Neuronal stem cell (in vitro differentiated cells): ENCODE measurements around the gene AADAC.

Source experiments
- DNase-seq: peaks from one replicate; pipeline ENCODE4 v3.0.0-alpha.2; 2013; ENCODE audit warnings: low spot score
- H2AFZ ChIP-seq: one replicate; pipeline ENCODE4 v1.6.1; 2013; ENCODE audit warnings: mild to moderate bottlenecking, low read length, inconsistent platforms
- H2AK5ac ChIP-seq: 2 replicates; pipeline ENCODE4 v1.6.1; 2013; ENCODE audit warnings: low read depth, mild to moderate bottlenecking, inconsistent platforms, low read length, moderate library complexity, mixed read lengths
- H2BK120ac ChIP-seq: 2 replicates; pipeline ENCODE4 v1.6.1; 2013; ENCODE audit warnings: low read depth, mild to moderate bottlenecking, inconsistent platforms, low read length, moderate library complexity, mixed read lengths
- H2BK12ac ChIP-seq: one replicate; pipeline ENCODE4 v1.6.1; 2013; ENCODE audit warnings: low read length, inconsistent platforms
- H2BK15ac ChIP-seq: 2 replicates; pipeline ENCODE4 v1.6.1; 2013; ENCODE audit warnings: mild to moderate bottlenecking, low read length, inconsistent platforms, mixed read lengths
- H2BK5ac ChIP-seq: one replicate; pipeline ENCODE4 v1.6.1; 2013; ENCODE audit warnings: inconsistent platforms, mild to moderate bottlenecking, low read length, moderate library complexity
- H3K14ac ChIP-seq: one replicate; pipeline ENCODE4 v1.6.1; 2013; ENCODE audit warnings: low read length, inconsistent platforms
- H3K18ac ChIP-seq: 2 replicates; pipeline ENCODE4 v1.6.1; 2013; ENCODE audit warnings: low read length, inconsistent platforms
- H3K23ac ChIP-seq: 2 replicates; pipeline ENCODE4 v1.6.1; 2013; ENCODE audit warnings: low read depth, mild to moderate bottlenecking, mixed read lengths, low read length, inconsistent platforms; ENCODE audit not compliant: poor library complexity
- H3K27ac ChIP-seq: replicated peaks from 3 replicates; pipeline ENCODE4 v1.5.1; 2013; ENCODE audit warnings: low read length, inconsistent platforms
- H3K27me3 ChIP-seq, 3 experiments: 2 replicates each; pipeline ENCODE4 v1.6.1; 2013; ENCODE audit warnings: low read length in 3 of 3, mild to moderate bottlenecking in 2 of 3, inconsistent platforms in 1 of 3, low read depth in 1 of 3, mixed read lengths in 1 of 3, moderate library complexity in 1 of 3; ENCODE audit not compliant: control insufficient read depth in 3 of 3, insufficient read depth in 3 of 3
- H3K36me3 ChIP-seq, 2 donors: replicated peaks in 1 of 2; 2 replicates each; pipeline ENCODE4 v1.6.1; 2013; ENCODE audit warnings: low read length in 2 of 2; ENCODE audit not compliant: control insufficient read depth in 2 of 2, insufficient read depth in 2 of 2
- H3K4ac ChIP-seq: 2 replicates; pipeline ENCODE4 v1.6.1; 2013; ENCODE audit warnings: inconsistent platforms, mild to moderate bottlenecking, low read length, moderate library complexity
- H3K4me1 ChIP-seq, 2 donors: 1 replicate in 1 of 2; 2 replicates in 1 of 2; pipeline ENCODE4 v1.6.1; 2013; ENCODE audit warnings: low read length in 2 of 2, low read depth in 1 of 2; ENCODE audit not compliant: control insufficient read depth in 2 of 2, insufficient read depth in 1 of 2
- H3K4me2 ChIP-seq: one replicate; pipeline ENCODE4 v1.6.1; 2013; ENCODE audit warnings: mild to moderate bottlenecking, low read length, inconsistent platforms; ENCODE audit not compliant: insufficient read depth, poor library complexity, severe bottlenecking
- H3K4me3 ChIP-seq, 2 donors: 2 replicates each; pipeline ENCODE4 v1.5.1; 2013; ENCODE audit warnings: low read length in 2 of 2, mild to moderate bottlenecking in 2 of 2, inconsistent platforms in 1 of 2, moderate library complexity in 1 of 2
- H3K79me1 ChIP-seq: one replicate; pipeline ENCODE4 v1.6.1; 2013; ENCODE audit warnings: low read depth, mild to moderate bottlenecking, inconsistent platforms, low read length, moderate library complexity
- H3K9ac ChIP-seq: one replicate; pipeline ENCODE4 v1.6.1; 2013; ENCODE audit warnings: mild to moderate bottlenecking, low read depth, low read length, inconsistent platforms; ENCODE audit not compliant: poor library complexity
- H3K9me3 ChIP-seq, 2 donors: replicated peaks in 1 of 2; 2 replicates each; pipeline versions ENCODE3 to v1.6.1; 2013; ENCODE audit warnings: low read length in 2 of 2, mild to moderate bottlenecking in 2 of 2, inconsistent platforms in 1 of 2, low read depth in 1 of 2, mixed read lengths in 1 of 2, moderate library complexity in 1 of 2; ENCODE audit not compliant: control insufficient read depth in 2 of 2, insufficient read depth in 1 of 2
- H4K8ac ChIP-seq: one replicate; pipeline ENCODE4 v1.6.1; 2013; ENCODE audit warnings: low read depth, mild to moderate bottlenecking, inconsistent platforms, low read length, moderate library complexity
- H4K91ac ChIP-seq: one replicate; pipeline ENCODE4 v1.6.1; 2013; ENCODE audit warnings: low read length, low read depth, mild to moderate bottlenecking, inconsistent platforms; ENCODE audit not compliant: poor library complexity
- WGBS, 2 donors: extraction: QIAGEN DNeasy Blood & Tissue Kit; methylation state at CpG; one replicate each; pipeline ENCODE4 v1.1.7; 2013; ENCODE audit warnings: missing lambda C conversion rate in 2 of 2, mixed read lengths in 1 of 2; ENCODE audit not compliant: insufficient read length in 2 of 2, insufficient replicate concordance in 1 of 2; ENCODE audit errors: extremely low coverage in 2 of 2; 5-methylcytosine and 5-hydroxymethylcytosine counted together

Gene AADAC

GRCh38 chr3:151777880-151778279 lies 36.0 kb upstream of the AADAC start:
- Histone ChIP-seq H2AFZ (no peak overlapping the region), H3K4ac (no peak overlapping the region), H3K18ac (no peak overlapping the region), H3K79me1 (no peaks in the 10 kb centered on the region), H3K23ac (no peak overlapping the region), H3K4me3 (no peak overlapping the region), H3K9me3 (no peaks in the 10 kb centered on the region), H2BK12ac (no peak overlapping the region), H3K9ac (no peak overlapping the region), H2BK15ac (no peak overlapping the region), H4K91ac (no peak overlapping the region), H3K4me1 (no peaks in the 10 kb centered on the region), H3K27ac (no peak overlapping the region), H3K36me3 (no peaks in the 10 kb centered on the region), H3K14ac (no peak overlapping the region), H3K27me3 (no peaks in the 10 kb centered on the region), H2BK120ac (no peak overlapping the region), H2AK5ac (no peak overlapping the region), H4K8ac (no peak overlapping the region), H2BK5ac (no peak overlapping the region), H3K4me2 (no peak overlapping the region)
- WGBS, 2 donors, result no CpG with 5 or more reads among the region's 2 CpGs
- DNase-seq, result no peak

- Histone ChIP-seq H4K91ac (no peak overlapping the region), H3K27ac (no peak overlapping the region), H3K4me3 (no peak overlapping the region), H3K4me2 (no peak overlapping the region), H3K79me1 (no peaks in the 10 kb centered on the region), H3K14ac (no peak overlapping the region), H2BK12ac (no peak overlapping the region), H2BK120ac (no peak overlapping the region), H3K4me1 (no peaks in the 10 kb centered on the region), H3K18ac (no peak overlapping the region), H3K27me3 (no peaks in the 10 kb centered on the region), H3K9ac (no peak overlapping the region), H4K8ac (no peak overlapping the region), H2AK5ac (no peak overlapping the region), H3K9me3 (peaks cover 0 to 1% of the 10 kb centered on the region in 2 donors), H2AFZ (no peak overlapping the region), H3K23ac (no peak overlapping the region), H2BK5ac (no peak overlapping the region), H3K36me3 (no peaks in the 10 kb centered on the region), H3K4ac (no peak overlapping the region), H2BK15ac (no peak overlapping the region)
- DNase-seq, result no peak
Measured at GRCh38 chr3:151787626-151788025, 26.3 kb upstream of the AADAC start.

- no CpG with 5 or more reads among the region's 2 CpGs for WGBS, 2 donors
- no peak overlapping the region for H4K91ac ChIP-seq
- no peak overlapping the region for H4K8ac ChIP-seq
- H3K9ac ChIP-seq, result no peak overlapping the region
- H3K4me1 ChIP-seq, result no peaks in the 10 kb centered on the region
- H2BK5ac ChIP-seq, result no peak overlapping the region
- H3K18ac ChIP-seq, result no peak overlapping the region
- H3K27ac ChIP-seq, result no peak overlapping the region
- no peak overlapping the region for H3K23ac ChIP-seq
- H2AFZ ChIP-seq, result no peak overlapping the region
- H3K14ac ChIP-seq, result no peak overlapping the region
- no peak overlapping the region for H2BK15ac ChIP-seq
- H3K4me3 ChIP-seq, result no peak overlapping the region
- peaks cover 0 to 1% of the 10 kb centered on the region in 2 donors for H3K9me3 ChIP-seq
- H2AK5ac ChIP-seq, result no peak overlapping the region
- no peaks in the 10 kb centered on the region for H3K36me3 ChIP-seq
- no peaks in the 10 kb centered on the region for H3K27me3 ChIP-seq
- no peak overlapping the region for H3K4me2 ChIP-seq
- no peak overlapping the region for H2BK120ac ChIP-seq
- H3K4ac ChIP-seq, result no peak overlapping the region
- H3K79me1 ChIP-seq, result no peaks in the 10 kb centered on the region
- no peak for DNase-seq
- no peak overlapping the region for H2BK12ac ChIP-seq
Measured at GRCh38 chr3:151788401-151788800, 25.5 kb upstream of the AADAC start.

- Histone ChIP-seq H3K4me1 (no peaks in the 10 kb centered on the region), H3K9me3 (peaks cover 0 to 1% of the 10 kb centered on the region in 2 donors), H2AK5ac (no peak overlapping the region), H2BK12ac (no peak overlapping the region), H3K4ac (no peak overlapping the region), H2BK120ac (no peak overlapping the region), H3K18ac (no peak overlapping the region), H3K14ac (no peak overlapping the region), H3K23ac (no peak overlapping the region), H2AFZ (no peak overlapping the region), H2BK5ac (no peak overlapping the region), H3K9ac (no peak overlapping the region), H3K27ac (no peak overlapping the region), H3K4me2 (no peak overlapping the region), H3K4me3 (no peak overlapping the region), H4K8ac (no peak overlapping the region), H3K36me3 (no peaks in the 10 kb centered on the region), H4K91ac (no peak overlapping the region), H2BK15ac (no peak overlapping the region), H3K27me3 (no peaks in the 10 kb centered on the region), H3K79me1 (no peaks in the 10 kb centered on the region)
- DNase-seq, result no peak
- whole genome bisulfite sequencing, 2 donors, result no CpG with 5 or more reads among the region's 1 CpG
Measured at GRCh38 chr3:151789853-151790463, 24.0 kb upstream of the AADAC start.
